Gastroesophageal sphincter (tissue), 3 donors: ENCODE results near the gene AUTS2.

ENCODE experiments used
- EP300 ChIP-seq: sonication (generic); formaldehyde crosslinking; IDR thresholded peaks from one replicate; pipeline ENCODE4 v1.6.1; 2017; ENCODE audit warnings: antibody characterized with exemption, mild to moderate bottlenecking
- POLR2A ChIP-seq, 2 donors: fragments of 450-650 bp; IDR thresholded peaks; one replicate each; pipeline ENCODE4 v1.6.1; 2017; ENCODE audit warnings: antibody characterized with exemption in 2 of 2, mild to moderate bottlenecking in 2 of 2, moderate library complexity in 1 of 2
- POLR2AphosphoS5 ChIP-seq: sonication (generic); formaldehyde crosslinking; IDR thresholded peaks from one replicate; pipeline ENCODE4 v1.6.1; 2017; ENCODE audit warnings: antibody characterized with exemption
- TF ChIP-seq, protein P1 (sequence below), 4 experiments: fragments of 200-600 bp in 2 of 4; fragments of 450-650 bp in 2 of 4; sonication (generic) in 1 of 4; IDR thresholded peaks; one replicate each; pipeline ENCODE4 v1.5.1; 2017 to 2019; ENCODE audit warnings: antibody characterized with exemption in 4 of 4, mild to moderate bottlenecking in 2 of 4, moderate library complexity in 2 of 4

- TF ChIP-seq, protein P1, sequence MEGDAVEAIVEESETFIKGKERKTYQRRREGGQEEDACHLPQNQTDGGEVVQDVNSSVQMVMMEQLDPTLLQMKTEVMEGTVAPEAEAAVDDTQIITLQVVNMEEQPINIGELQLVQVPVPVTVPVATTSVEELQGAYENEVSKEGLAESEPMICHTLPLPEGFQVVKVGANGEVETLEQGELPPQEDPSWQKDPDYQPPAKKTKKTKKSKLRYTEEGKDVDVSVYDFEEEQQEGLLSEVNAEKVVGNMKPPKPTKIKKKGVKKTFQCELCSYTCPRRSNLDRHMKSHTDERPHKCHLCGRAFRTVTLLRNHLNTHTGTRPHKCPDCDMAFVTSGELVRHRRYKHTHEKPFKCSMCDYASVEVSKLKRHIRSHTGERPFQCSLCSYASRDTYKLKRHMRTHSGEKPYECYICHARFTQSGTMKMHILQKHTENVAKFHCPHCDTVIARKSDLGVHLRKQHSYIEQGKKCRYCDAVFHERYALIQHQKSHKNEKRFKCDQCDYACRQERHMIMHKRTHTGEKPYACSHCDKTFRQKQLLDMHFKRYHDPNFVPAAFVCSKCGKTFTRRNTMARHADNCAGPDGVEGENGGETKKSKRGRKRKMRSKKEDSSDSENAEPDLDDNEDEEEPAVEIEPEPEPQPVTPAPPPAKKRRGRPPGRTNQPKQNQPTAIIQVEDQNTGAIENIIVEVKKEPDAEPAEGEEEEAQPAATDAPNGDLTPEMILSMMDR (IDR thresholded peaks at IDR 0.05) = no peak
- TF ChIP-seq EP300 (no peak), POLR2A (IDR thresholded peaks at IDR 0.05) (no peak), POLR2AphosphoS5 (no peak)
Measured at GRCh38 chr7:70212281-70212680, 614.0 kb downstream of the AUTS2 start.
